ENCODE data around the gene POU6F2. TPM values are rescaled to one million over a fixed set of nuclear protein-coding genes. Genes with fewer than 3 reads are reported as not detected.

POU6F2 gene
- total RNA-seq, 1 experiment from 2014 or later: not detected

- no peak overlapping the region for H3K4me2 ChIP-seq (ENCODE audit: low read length)
- POLR2A ChIA-PET (ENCODE audit: unreplicated experiment): no interaction called here
- H3K79me2 ChIP-seq (ENCODE audit: low read length): no peaks in the 10 kb centered on the region
- intact Hi-C loops (cut with micrococcal nuclease): no loop called here
- CTCF ChIA-PET: no interaction called here
- no peak overlapping the region for H3K27ac ChIP-seq (ENCODE audit: low read length)
- no peaks in the 10 kb centered on the region for H4K20me1 ChIP-seq (ENCODE audit: low read length)
- no peaks in the 10 kb centered on the region for H3K9me2 ChIP-seq (replicated peaks; ENCODE audit: low read length)
- DNase-seq: no peak
- no peak overlapping the region for H3K4me3 ChIP-seq (ENCODE audit: low read length)
- ATAC-seq: no peak
- H3F3A ChIP-seq (ENCODE audit: low read length, unreplicated experiment): no peaks in the 10 kb centered on the region
- H3K4me1 ChIP-seq (ENCODE audit: insufficient read depth, low read length): no peaks in the 10 kb centered on the region
- H3K9me3 ChIP-seq (ENCODE audit: low read length): no peaks in the 10 kb centered on the region
- peaks cover 44% of the 10 kb centered on the region for H3K27me3 ChIP-seq (ENCODE audit: low read length)
- no peaks in the 10 kb centered on the region for H3K36me3 ChIP-seq (ENCODE audit: low read depth, low read length)
- no TSS peak for BruUV-seq (replicated peaks)
- H3K9ac ChIP-seq (ENCODE audit: low read length): no peak overlapping the region
- H2AFZ ChIP-seq (ENCODE audit: low read length): no peak overlapping the region
- TF ChIP-seq CTCF (conservative IDR thresholded peaks at IDR 0.05; ENCODE audit: low read depth, low read length) (no peak), EZH2 (IDR thresholded peaks at IDR 0.05; ENCODE audit: low read length, unreplicated experiment) (no peak), EZH2phosphoT487 (IDR thresholded peaks at IDR 0.05; ENCODE audit: borderline replicate concordance, low read length) (no peak)
Measured at GRCh38 chr7:39291628-39292410, 314.1 kb downstream of the POU6F2 start.

GRCh38 chr7:39293056-39293823 is 315.5 kb downstream of the POU6F2 start:
- no peaks in the 10 kb centered on the region for H3K36me3 ChIP-seq (ENCODE audit: low read depth, low read length)
- CTCF ChIA-PET: no interaction called here
- intact Hi-C loops (cut with micrococcal nuclease): no loop called here
- no peak overlapping the region for H3K4me2 ChIP-seq (ENCODE audit: low read length)
- H3K27me3 ChIP-seq (ENCODE audit: low read length): peaks cover 37% of the 10 kb centered on the region
- H3K9ac ChIP-seq (ENCODE audit: low read length): no peak overlapping the region
- no peaks in the 10 kb centered on the region for H3F3A ChIP-seq (ENCODE audit: low read length, unreplicated experiment)
- no peak for ATAC-seq
- H3K4me3 ChIP-seq (ENCODE audit: low read length): no peak overlapping the region
- H4K20me1 ChIP-seq (ENCODE audit: low read length): no peaks in the 10 kb centered on the region
- H3K27ac ChIP-seq (ENCODE audit: low read length): no peak overlapping the region
- no peak for TF ChIP-seq EZH2 (IDR thresholded peaks at IDR 0.05; ENCODE audit: low read length, unreplicated experiment)
- TF ChIP-seq EZH2phosphoT487 (IDR thresholded peaks at IDR 0.05; ENCODE audit: borderline replicate concordance, low read length): no peak
- no peak for TF ChIP-seq CTCF (conservative IDR thresholded peaks at IDR 0.05; ENCODE audit: low read depth, low read length)
- H3K79me2 ChIP-seq (ENCODE audit: low read length): no peaks in the 10 kb centered on the region
- no peaks in the 10 kb centered on the region for H3K9me2 ChIP-seq (replicated peaks; ENCODE audit: low read length)
- no peaks in the 10 kb centered on the region for H3K9me3 ChIP-seq (ENCODE audit: low read length)
- POLR2A ChIA-PET (ENCODE audit: unreplicated experiment): no interaction called here
- no peaks in the 10 kb centered on the region for H3K4me1 ChIP-seq (ENCODE audit: insufficient read depth, low read length)
- no peak for DNase-seq
- no TSS peak for BruUV-seq (replicated peaks)
- H2AFZ ChIP-seq (ENCODE audit: low read length): no peak overlapping the region

- no peaks in the 10 kb centered on the region for H3K79me2 ChIP-seq (ENCODE audit: low read length)
- H3K9me2 ChIP-seq (replicated peaks; ENCODE audit: low read length): no peaks in the 10 kb centered on the region
- H3K36me3 ChIP-seq (ENCODE audit: low read depth, low read length): no peaks in the 10 kb centered on the region
- H3K27ac ChIP-seq (ENCODE audit: low read length): no peak overlapping the region
- peaks cover 37% of the 10 kb centered on the region for H3K27me3 ChIP-seq (ENCODE audit: low read length)
- H3K4me3 ChIP-seq (ENCODE audit: low read length): no peak overlapping the region
- TF ChIP-seq EZH2phosphoT487 (IDR thresholded peaks at IDR 0.05; ENCODE audit: borderline replicate concordance, low read length) (no peak), CTCF (conservative IDR thresholded peaks at IDR 0.05; ENCODE audit: low read depth, low read length) (no peak), EZH2 (IDR thresholded peaks at IDR 0.05; ENCODE audit: low read length, unreplicated experiment) (no peak)
- ATAC-seq: no peak
- DNase-seq: no peak
- no peaks in the 10 kb centered on the region for H3K9me3 ChIP-seq (ENCODE audit: low read length)
- H3K4me2 ChIP-seq (ENCODE audit: low read length): no peak overlapping the region
- POLR2A ChIA-PET (ENCODE audit: unreplicated experiment): no interaction called here
- no TSS peak for BruUV-seq (replicated peaks)
- intact Hi-C loops (cut with micrococcal nuclease): no loop called here
- no peak overlapping the region for H3K9ac ChIP-seq (ENCODE audit: low read length)
- no peak overlapping the region for H2AFZ ChIP-seq (ENCODE audit: low read length)
- no peaks in the 10 kb centered on the region for H3F3A ChIP-seq (ENCODE audit: low read length, unreplicated experiment)
- no peaks in the 10 kb centered on the region for H3K4me1 ChIP-seq (ENCODE audit: insufficient read depth, low read length)
- CTCF ChIA-PET: no interaction called here
- no peaks in the 10 kb centered on the region for H4K20me1 ChIP-seq (ENCODE audit: low read length)
Measured at GRCh38 chr7:39294022-39294421, 316.3 kb downstream of the POU6F2 start.

Data from PC-3 (cell line).